CD14-positive monocyte (primary cell): ENCODE results near the gene PBX3. TPM values are rescaled to one million over a fixed set of nuclear protein-coding genes. Genes with fewer than 3 reads are reported as not detected.

Experiments
- DNase-seq, 3 donors: peaks; one replicate each; pipeline ENCODE4 v3.0.0-alpha.2; 2011 to 2022
- H2AFZ ChIP-seq: 2 replicates; pipeline ENCODE4 v1.6.0; 2012; ENCODE audit warnings: mild to moderate bottlenecking, low read depth, low read length, inconsistent platforms; ENCODE audit not compliant: insufficient read depth, poor library complexity, severe bottlenecking
- H3K27ac ChIP-seq, 2 donors: 1 replicate in 1 of 2; 2 replicates in 1 of 2; pipeline ENCODE4 v1.5.1; 2012 to 2013; ENCODE audit warnings: low read length in 2 of 2, control low read depth in 1 of 2, inconsistent platforms in 1 of 2, low read depth in 1 of 2, mild to moderate bottlenecking in 1 of 2
- H3K27me3 ChIP-seq, 2 donors: one replicate each; pipeline versions ENCODE4 v1.6.0 to v1.6.1; 2011 to 2013; ENCODE audit warnings: low read length in 2 of 2; ENCODE audit not compliant: control insufficient read depth in 2 of 2, insufficient read depth in 2 of 2
- H3K36me3 ChIP-seq, 2 donors: replicated peaks in 1 of 2; 1 replicate in 1 of 2; 2 replicates in 1 of 2; pipeline versions ENCODE4 v1.5.1 to v1.6.1; 2012 to 2013; ENCODE audit warnings: low read length in 2 of 2, control low read depth in 1 of 2, inconsistent platforms in 1 of 2, mild to moderate bottlenecking in 1 of 2; ENCODE audit not compliant: insufficient read depth in 2 of 2, control insufficient read depth in 1 of 2
- H3K4me1 ChIP-seq, 2 donors: 1 replicate in 1 of 2; 2 replicates in 1 of 2; pipeline versions ENCODE4 v1.5.1 to v1.6.1; 2012 to 2013; ENCODE audit warnings: low read length in 2 of 2, control low read depth in 1 of 2, inconsistent platforms in 1 of 2, mild to moderate bottlenecking in 1 of 2, moderate library complexity in 1 of 2; ENCODE audit not compliant: insufficient read depth in 2 of 2, control insufficient read depth in 1 of 2
- H3K4me2 ChIP-seq: replicated peaks from 2 replicates; pipeline ENCODE3; 2012; ENCODE audit warnings: low read length, moderate library complexity, mild to moderate bottlenecking; ENCODE audit not compliant: poor library complexity, severe bottlenecking; ENCODE audit errors: extremely low read depth
- H3K4me3 ChIP-seq, 3 experiments: fragments of 200-600 bp in 1 of 3; sonication (generic) in 1 of 3; replicated peaks in 1 of 3; 1 replicate in 2 of 3; 2 replicates in 1 of 3; pipeline ENCODE4 v1.5.1; 2011 to 2013; ENCODE audit warnings: low read length in 3 of 3, mild to moderate bottlenecking in 3 of 3, control low read depth in 2 of 3, low read depth in 2 of 3, inconsistent platforms in 1 of 3, moderate library complexity in 1 of 3
- H3K79me2 ChIP-seq: 2 replicates; pipeline ENCODE4 v1.6.0; 2012; ENCODE audit warnings: mild to moderate bottlenecking, control low read depth, inconsistent platforms, low read length, moderate library complexity; ENCODE audit not compliant: insufficient read depth
- H3K9ac ChIP-seq: 2 replicates; pipeline ENCODE4 v1.6.0; 2017; ENCODE audit warnings: low read length, mild to moderate bottlenecking; ENCODE audit not compliant: insufficient read depth, poor library complexity, severe bottlenecking
- H3K9me3 ChIP-seq, 2 donors: replicated peaks in 1 of 2; 1 replicate in 1 of 2; 2 replicates in 1 of 2; pipeline versions ENCODE4 v1.5.1 to v1.6.1; 2012 to 2013; ENCODE audit warnings: low read length in 2 of 2, control low read depth in 1 of 2; ENCODE audit not compliant: control insufficient read depth in 1 of 2, insufficient read depth in 1 of 2
- H4K20me1 ChIP-seq: 2 replicates; pipeline ENCODE4 v1.6.0; 2012; ENCODE audit warnings: mild to moderate bottlenecking, low read length, control low read depth, moderate library complexity; ENCODE audit not compliant: insufficient read depth
- H3K27ac Mint-ChIP-seq, 7 donors: one replicate each; pipeline ENCODE4 v1.8.0; 2020; ENCODE audit warnings: mild to moderate bottlenecking in 7 of 7, mixed read lengths in 7 of 7, moderate library complexity in 6 of 7, inconsistent platforms in 2 of 7
- H3K27me3 Mint-ChIP-seq, 3 donors: one replicate each; pipeline ENCODE4 v1.8.0; 2021 to 2022; ENCODE audit warnings: low read depth in 3 of 3, mild to moderate bottlenecking in 3 of 3, mixed read lengths in 3 of 3, moderate library complexity in 3 of 3, inconsistent platforms in 1 of 3
- H3K36me3 Mint-ChIP-seq, 2 donors: one replicate each; pipeline ENCODE4 v1.8.0; 2020; ENCODE audit warnings: mixed read lengths in 2 of 2, inconsistent platforms in 1 of 2, mild to moderate bottlenecking in 1 of 2
- H3K4me1 Mint-ChIP-seq: one replicate; pipeline ENCODE4 v1.8.0; 2020; ENCODE audit warnings: mild to moderate bottlenecking, mixed read lengths
- H3K4me3 Mint-ChIP-seq, 2 donors: one replicate each; pipeline ENCODE4 v1.8.0; 2020; ENCODE audit warnings: mild to moderate bottlenecking in 2 of 2, mixed read lengths in 2 of 2, moderate library complexity in 1 of 2
- H3K9me3 Mint-ChIP-seq, 7 donors: one replicate each; pipeline ENCODE4 v1.8.0; 2020 to 2022; ENCODE audit warnings: mixed read lengths in 7 of 7, mild to moderate bottlenecking in 6 of 7, moderate library complexity in 6 of 7, inconsistent platforms in 2 of 7
- CTCF ChIP-seq: fragments of 200-600 bp; IDR thresholded peaks from one replicate; pipeline ENCODE4 v1.8.0; 2022; ENCODE audit warnings: antibody characterized with exemption, mild to moderate bottlenecking
- WGBS: methylation state at CpG from one replicate; pipeline ENCODE4 v1.1.5; 2013; ENCODE audit warnings: missing lambda C conversion rate; ENCODE audit not compliant: insufficient coverage; 5-methylcytosine and 5-hydroxymethylcytosine counted together
- intact Hi-C, 2 donors: fragments of 100-400 bp; cut with micrococcal nuclease; formaldehyde crosslinking; loops; one replicate each; pipeline versions ENCODE4 v1.15.0 to v1.15.1; 2023
- polyA plus RNA-seq, 3 donors: library from polyadenylated mRNA; depleted of rRNA in 1 of 3; unstranded in 2 of 3; stranded (reverse) in 1 of 3; fragments of 300-500 nt in 2 of 3; fragments of >200 nt in 1 of 3; fragmentation: Illumina TruSeq in 2 of 3; gene quantifications; 1 replicate in 2 of 3; 2 replicates in 1 of 3; pipeline ENCODE4 v1.2.3, GENCODE V29; 2012 to 2021

The PBX3 gene
- polyA plus RNA-seq, 3 donors: 6.6 to 22.7 (median 7.1) TPM

DNA sequence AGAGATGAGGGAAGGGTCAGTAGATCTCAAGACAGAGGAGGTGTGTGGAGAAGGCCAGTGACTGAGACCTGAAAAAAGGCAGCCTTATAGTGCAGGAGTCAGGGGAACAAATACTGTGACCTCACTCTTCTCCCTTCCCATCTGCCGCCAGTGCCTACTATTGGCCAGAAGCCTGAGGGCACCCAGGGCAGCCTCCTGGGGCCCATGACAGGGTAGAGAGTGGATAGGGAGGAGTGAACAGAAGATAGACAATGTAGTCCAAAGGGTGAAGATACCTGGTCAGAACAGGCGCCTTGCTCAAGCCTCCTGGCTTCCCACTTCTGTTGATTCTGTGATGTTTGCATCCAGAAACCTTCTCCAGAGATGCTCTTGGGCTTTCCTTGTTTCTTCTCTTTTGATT, 196.7 kb downstream of the PBX3 start:
- no peak overlapping the region for H3K27ac Mint-ChIP-seq
- peaks cover 0 to 4% (median 3%) of the 10 kb centered on the region in 7 donors for H3K9me3 Mint-ChIP-seq
- Histone ChIP-seq H2AFZ (no peak overlapping the region), H3K9me3 (peaks cover 0 to 6% of the 10 kb centered on the region in 2 donors), H3K4me3 (no peak overlapping the region), H3K36me3 (peaks cover 0 to 17% of the 10 kb centered on the region in 2 donors), H3K4me2 (no peak overlapping the region), H3K4me1 (no peaks in the 10 kb centered on the region), H3K9ac (no peak overlapping the region), H4K20me1 (no peaks in the 10 kb centered on the region), H3K79me2 (no peaks in the 10 kb centered on the region), H3K27ac (no peak overlapping the region), H3K27me3 (no peaks in the 10 kb centered on the region)
- no peak for DNase-seq
- TF ChIP-seq CTCF: no peak
- peaks cover 0 to 3% (median 0%) of the 10 kb centered on the region in 3 donors for H3K27me3 Mint-ChIP-seq
- peaks cover 29 to 35% of the 10 kb centered on the region in 2 donors for H3K36me3 Mint-ChIP-seq
- no CpG with 5 or more reads among the region's 2 CpGs for WGBS
- intact Hi-C loops: no loop called here
- H3K4me1 Mint-ChIP-seq: peaks cover 6% of the 10 kb centered on the region
- no peak overlapping the region for H3K4me3 Mint-ChIP-seq

DNA sequence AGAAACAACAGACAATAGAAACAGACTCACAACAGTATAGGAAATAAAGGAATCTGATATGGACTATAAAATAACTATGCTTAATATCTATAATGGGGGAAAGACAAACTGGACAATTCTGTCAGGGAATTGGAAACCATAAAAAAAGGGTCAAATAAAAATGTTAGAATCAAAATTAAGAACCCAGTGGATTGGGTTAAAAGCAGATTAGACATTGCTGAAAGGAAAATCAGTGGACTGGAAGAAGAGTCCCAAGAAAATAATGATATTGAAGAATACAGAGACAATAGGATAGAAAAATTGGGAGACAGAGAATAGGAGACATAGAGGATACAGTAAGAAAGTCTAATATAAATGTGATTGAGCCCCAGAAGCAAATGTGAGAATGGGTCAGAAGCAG, 199.2 kb downstream of the PBX3 start:
- H3K4me3 Mint-ChIP-seq: no peak overlapping the region
- no peaks in the 10 kb centered on the region for H3K27me3 Mint-ChIP-seq
- Histone ChIP-seq H3K9me3 (peaks cover 0 to 6% of the 10 kb centered on the region in 2 donors), H2AFZ (no peak overlapping the region), H3K27me3 (no peaks in the 10 kb centered on the region), H4K20me1 (no peaks in the 10 kb centered on the region), H3K27ac (no peak overlapping the region), H3K4me2 (no peak overlapping the region), H3K36me3 (peaks cover 0 to 20% of the 10 kb centered on the region in 2 donors), H3K4me3 (no peak overlapping the region), H3K9ac (no peak overlapping the region), H3K79me2 (no peaks in the 10 kb centered on the region), H3K4me1 (no peaks in the 10 kb centered on the region)
- TF ChIP-seq CTCF: no peak
- H3K36me3 Mint-ChIP-seq: peaks cover 19 to 28% of the 10 kb centered on the region in 2 donors
- DNase-seq: no peak
- intact Hi-C loops: no loop called here
- peaks cover 0 to 4% (median 3%) of the 10 kb centered on the region in 7 donors for H3K9me3 Mint-ChIP-seq
- peaks cover under 1% of the 10 kb centered on the region for H3K4me1 Mint-ChIP-seq
- H3K27ac Mint-ChIP-seq: no peak overlapping the region
